H9 (cell line): Measurements from ENCODE around the gene B3GNT3. TPM values are rescaled to one million over a fixed set of nuclear protein-coding genes. Genes with fewer than 3 reads are reported as not detected.
A peak's percentile ranks its signal among the peaks of the same experiment; 100 is the strongest.

Experiments
- DNase-seq: peaks from one replicate; pipeline ENCODE4 v3.0.0-alpha.2; 2017
- H2AFZ ChIP-seq: one replicate; pipeline ENCODE4 v1.6.1; 2013; ENCODE audit warnings: mild to moderate bottlenecking, low read length, control low read depth, moderate library complexity
- H2AK5ac ChIP-seq: 2 replicates; pipeline ENCODE4 v1.6.1; 2013; ENCODE audit warnings: low read length, control low read depth, mixed read lengths; ENCODE audit not compliant: insufficient read length
- H2BK120ac ChIP-seq: one replicate; pipeline ENCODE4 v1.6.1; 2013; ENCODE audit warnings: low read depth, mild to moderate bottlenecking, low read length, control low read depth, inconsistent platforms; ENCODE audit not compliant: poor library complexity, severe bottlenecking
- H2BK12ac ChIP-seq: 2 replicates; pipeline ENCODE4 v1.6.1; 2013; ENCODE audit warnings: low read length, control low read depth, mixed read lengths, low read depth; ENCODE audit not compliant: insufficient read length
- H2BK15ac ChIP-seq: 2 replicates; pipeline ENCODE4 v1.6.1; 2013; ENCODE audit warnings: low read depth, low read length, control low read depth
- H2BK20ac ChIP-seq: one replicate; pipeline ENCODE4 v1.6.1; 2013; ENCODE audit warnings: low read depth, mild to moderate bottlenecking, low read length, control low read depth, inconsistent platforms; ENCODE audit not compliant: poor library complexity, severe bottlenecking
- H2BK5ac ChIP-seq: 2 replicates; pipeline ENCODE4 v1.6.1; 2013; ENCODE audit warnings: low read length, control low read depth, mixed read lengths; ENCODE audit not compliant: insufficient read length
- H3K14ac ChIP-seq: 2 replicates; pipeline ENCODE4 v1.6.1; 2013; ENCODE audit warnings: low read length, control low read depth; ENCODE audit not compliant: insufficient read depth
- H3K18ac ChIP-seq: 2 replicates; pipeline ENCODE4 v1.6.1; 2013; ENCODE audit warnings: low read depth, mild to moderate bottlenecking, mixed read lengths, low read length, control low read depth; ENCODE audit not compliant: insufficient read length
- H3K23ac ChIP-seq: 2 replicates; pipeline ENCODE4 v1.6.1; 2013; ENCODE audit warnings: low read length, control low read depth, mixed read lengths, low read depth; ENCODE audit not compliant: insufficient read length
- H3K23me2 ChIP-seq: 2 replicates; pipeline ENCODE4 v1.6.1; 2013; ENCODE audit warnings: low read depth, mild to moderate bottlenecking, mixed read lengths, low read length, control low read depth; ENCODE audit not compliant: insufficient read length, poor library complexity, severe bottlenecking
- H3K27ac ChIP-seq: 2 replicates; pipeline ENCODE4 v1.5.1; 2013; ENCODE audit warnings: low read length, control low read depth, mixed read lengths, low read depth; ENCODE audit not compliant: insufficient read length
- H3K27me3 ChIP-seq: 2 replicates; pipeline ENCODE4 v1.6.1; 2013; ENCODE audit warnings: low read length, control low read depth, inconsistent platforms; ENCODE audit not compliant: insufficient read depth
- H3K4ac ChIP-seq: 2 replicates; pipeline ENCODE4 v1.6.1; 2013; ENCODE audit warnings: low read depth, mild to moderate bottlenecking, control low read depth, inconsistent platforms, low read length, moderate library complexity
- H3K4me1 ChIP-seq: 2 replicates; pipeline ENCODE4 v1.6.1; 2013; ENCODE audit warnings: low read length, control low read depth, inconsistent platforms; ENCODE audit not compliant: insufficient read depth
- H3K4me2 ChIP-seq: 2 replicates; pipeline ENCODE4 v1.6.1; 2013; ENCODE audit warnings: low read length, control low read depth, mixed read lengths; ENCODE audit not compliant: insufficient read length, insufficient read depth
- H3K56ac ChIP-seq: 2 replicates; pipeline ENCODE4 v1.6.1; 2013; ENCODE audit warnings: low read depth, mild to moderate bottlenecking, mixed read lengths, low read length, control low read depth; ENCODE audit not compliant: insufficient read length
- H3K79me1 ChIP-seq: 2 replicates; pipeline ENCODE4 v1.6.1; 2013; ENCODE audit warnings: low read depth, mild to moderate bottlenecking, moderate library complexity, low read length, control low read depth, inconsistent platforms; ENCODE audit not compliant: insufficient read depth, poor library complexity, severe bottlenecking
- H3K79me2 ChIP-seq: 2 replicates; pipeline ENCODE4 v1.6.1; 2013; ENCODE audit warnings: low read length, control low read depth, inconsistent platforms; ENCODE audit not compliant: insufficient read depth
- H3K9ac ChIP-seq: 2 replicates; pipeline ENCODE4 v1.6.1; 2013; ENCODE audit warnings: low read length, control low read depth, mixed read lengths; ENCODE audit not compliant: insufficient read length; ENCODE audit errors: extremely low read depth
- H3K9me3 ChIP-seq: one replicate; pipeline ENCODE4 v1.6.1; 2013; ENCODE audit warnings: low read depth, low read length, inconsistent platforms; ENCODE audit not compliant: control insufficient read depth
- H3T11ph ChIP-seq: one replicate; pipeline ENCODE4 v1.6.1; 2013; ENCODE audit warnings: mild to moderate bottlenecking, low read length, control low read depth, inconsistent platforms
- H4K20me1 ChIP-seq: one replicate; pipeline ENCODE4 v1.6.1; 2013; ENCODE audit not compliant: control insufficient read depth, insufficient read length, insufficient read depth
- H4K5ac ChIP-seq: 2 replicates; pipeline ENCODE4 v1.6.1; 2013; ENCODE audit warnings: low read depth, mild to moderate bottlenecking, mixed read lengths, low read length, control low read depth; ENCODE audit not compliant: insufficient read length
- H4K8ac ChIP-seq: replicated peaks from 2 replicates; pipeline ENCODE4 v1.6.1; 2013; ENCODE audit warnings: low read length, control low read depth, mixed read lengths, low read depth; ENCODE audit not compliant: insufficient read length
- H4K91ac ChIP-seq: 2 replicates; pipeline ENCODE4 v1.6.1; 2013; ENCODE audit warnings: low read depth, mild to moderate bottlenecking, moderate library complexity, mixed read lengths, low read length, control low read depth; ENCODE audit not compliant: insufficient read length
- H3K27ac Mint-ChIP-seq, 3 experiments: 2 replicates in 2 of 3; 3 replicates in 1 of 3; pipeline ENCODE4 v1.8.0; 2020 to 2021; ENCODE audit warnings: mixed read lengths in 3 of 3, mild to moderate bottlenecking in 1 of 3, moderate library complexity in 1 of 3
- H3K27me3 Mint-ChIP-seq: 2 replicates; pipeline ENCODE4 v1.8.0; 2021; ENCODE audit warnings: low read depth, mild to moderate bottlenecking, moderate library complexity, mixed read lengths
- H3K36me3 Mint-ChIP-seq, 3 experiments: 2 replicates in 2 of 3; 3 replicates in 1 of 3; pipeline ENCODE4 v1.8.0; 2020 to 2021; ENCODE audit warnings: low read depth in 3 of 3, mixed read lengths in 3 of 3; ENCODE audit not compliant: insufficient read depth in 1 of 3
- H3K4me1 Mint-ChIP-seq, 2 experiments: 2 replicates each; pipeline ENCODE4 v1.8.0; 2020; ENCODE audit warnings: mixed read lengths in 2 of 2
- H3K4me3 Mint-ChIP-seq, 2 experiments: 2 replicates in 1 of 2; 3 replicates in 1 of 2; pipeline ENCODE4 v1.8.0; 2020 to 2021; ENCODE audit warnings: mild to moderate bottlenecking in 2 of 2, mixed read lengths in 2 of 2, moderate library complexity in 1 of 2
- H3K9me3 Mint-ChIP-seq, 2 experiments: 2 replicates in 1 of 2; 3 replicates in 1 of 2; pipeline ENCODE4 v1.8.0; 2020; ENCODE audit warnings: mild to moderate bottlenecking in 2 of 2, mixed read lengths in 2 of 2, moderate library complexity in 1 of 2
- CTCF ChIP-seq: fragments of 200-600 bp; sonication (generic); conservative IDR thresholded peaks from 3 replicates; pipeline ENCODE4 v1.8.0; 2021; ENCODE audit warnings: antibody characterized with exemption, mild to moderate bottlenecking
- WGBS: extraction: QIAGEN DNeasy Blood & Tissue Kit; methylation state at CpG from one replicate; pipeline ENCODE4 v1.1.7; 2013; ENCODE audit warnings: missing lambda C conversion rate, low lambda C conversion rate, mixed read lengths; ENCODE audit not compliant: insufficient read length; ENCODE audit errors: extremely low coverage; 5-methylcytosine and 5-hydroxymethylcytosine counted together
- total RNA-seq: library from RNA; stranded (reverse); gene quantifications from 2 replicates; pipeline ENCODE4 v1.2.1, GENCODE V29; 2021

Gene B3GNT3
- total RNA-seq, 1 experiment from 2014 or later = 0.96 TPM

GRCh38 chr19:17778968-17779929 lies 15.7 kb upstream of the B3GNT3 start:
- no peak overlapping the region for H3K9ac ChIP-seq
- H2BK5ac ChIP-seq = no peak overlapping the region
- H4K91ac ChIP-seq = no peak overlapping the region
- H2BK12ac ChIP-seq = no peak overlapping the region
- H3K23ac ChIP-seq = no peak overlapping the region
- DNase-seq = peak; percentile 93
- H4K5ac ChIP-seq = no peak overlapping the region
- WGBS = no CpG with 5 or more reads among the region's 25 CpGs
- H2BK20ac ChIP-seq = no peak overlapping the region
- no peak overlapping the region for H2BK120ac ChIP-seq
- H3K27ac ChIP-seq = no peak overlapping the region
- Mint-ChIP-seq H3K4me1 (peaks cover 16 to 28% of the 10 kb centered on the region in 2 experiments), H3K27ac (peak overlapping the region in 2 of 3 experiments; percentile 72 to 82; a peak in 4 of 7 replicates), H3K27me3 (0 out of 2 replicates have a peak, but pooled peaks cover 2% of the 10 kb centered on the region), H3K4me3 (peak overlapping the region; percentile 64 to 84), H3K36me3 (peaks cover 5 to 10% (median 5%) of the 10 kb centered on the region in 3 experiments; a peak in 3 of 7 replicates), H3K9me3 (peaks cover 0 to 2% of the 10 kb centered on the region in 2 experiments; a peak in 1 of 5 replicates)
- H3K23me2 ChIP-seq = peaks cover 13% of the 10 kb centered on the region
- peak overlapping the region; percentile 23 for H3K18ac ChIP-seq
- no peaks in the 10 kb centered on the region for H3K27me3 ChIP-seq
- H4K20me1 ChIP-seq = peaks cover 2% of the 10 kb centered on the region
- no peak overlapping the region for H2AFZ ChIP-seq
- no peak for TF ChIP-seq CTCF
- no peak overlapping the region for H2BK15ac ChIP-seq
- H3K4ac ChIP-seq = no peak overlapping the region
- no peaks in the 10 kb centered on the region for H3K79me2 ChIP-seq
- H2AK5ac ChIP-seq = no peak overlapping the region
- no peak overlapping the region for H3T11ph ChIP-seq
- no peaks in the 10 kb centered on the region for H3K9me3 ChIP-seq
- H4K8ac ChIP-seq = no peak overlapping the region
- H3K56ac ChIP-seq = no peak overlapping the region
- H3K4me1 ChIP-seq = no peaks in the 10 kb centered on the region
- peak overlapping the region; percentile 92 for H3K4me2 ChIP-seq
- no peaks in the 10 kb centered on the region for H3K79me1 ChIP-seq
- H3K14ac ChIP-seq = no peak overlapping the region
